ENCODE results near the gene ABCC12. TPM values are rescaled to one million over a fixed set of nuclear protein-coding genes. Genes with fewer than 3 reads are reported as not detected.

The ABCC12 gene
- total RNA-seq, 2 donors from 2014 or later: not detected

DNA sequence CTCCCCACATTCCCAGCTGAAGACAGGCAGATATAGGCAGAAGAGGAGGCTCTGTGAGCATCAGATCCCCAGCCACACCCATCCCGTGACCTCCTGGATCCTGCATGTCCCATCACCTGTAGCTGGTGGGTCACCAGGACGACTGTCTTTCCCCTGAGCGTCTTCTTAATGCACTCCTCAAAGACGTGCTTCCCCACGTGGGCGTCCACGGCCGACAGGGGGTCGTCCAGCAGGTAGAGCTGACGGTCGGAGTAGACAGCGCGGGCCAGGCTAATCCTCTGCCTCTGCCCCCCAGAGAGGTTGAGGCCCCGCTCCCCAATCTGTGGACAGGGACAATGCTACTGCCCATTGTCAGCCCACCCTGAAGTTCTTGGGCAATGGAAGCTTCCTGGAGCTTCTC is 40.5 kb downstream of the ABCC12 start:
- ATAC-seq: no peak
- intact Hi-C loops (cut with DNase I, micrococcal nuclease): no loop called here
- no peak for DNase-seq

- intact Hi-C loops (cut with DNase I, micrococcal nuclease): no loop called here
- ATAC-seq: no peak
- DNase-seq: no peak
These were observed 41.4 kb downstream of the ABCC12 start for GRCh38 chr16:48114410-48114809.

- intact Hi-C loops (cut with DNase I, micrococcal nuclease): no loop called here
- no peak for DNase-seq
These were observed 42.3 kb downstream of the ABCC12 start for GRCh38 chr16:48113471-48113870.

DNA sequence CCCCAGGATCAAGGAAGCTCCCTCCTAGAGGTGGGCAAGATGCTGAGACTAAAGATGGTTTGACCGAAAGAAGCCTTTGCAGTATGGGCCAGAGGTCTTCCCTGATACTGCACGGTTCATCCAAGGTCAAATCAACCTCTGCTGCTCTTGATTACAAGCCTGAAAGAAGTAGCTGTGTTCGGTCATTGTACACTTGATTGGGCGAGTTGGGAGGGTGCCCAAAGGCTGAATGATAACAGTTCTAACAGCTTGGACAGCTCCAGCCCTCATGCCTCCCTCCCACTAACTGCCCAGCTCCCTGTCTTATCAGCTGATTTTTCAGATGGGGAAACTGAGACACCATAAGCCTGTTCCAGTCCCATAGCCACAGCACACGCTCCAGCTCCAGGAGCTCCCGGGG is 42.8 kb downstream of the ABCC12 start:
- intact Hi-C loops (cut with DNase I, micrococcal nuclease): no loop called here
- ATAC-seq (no peak), DNase-seq (no peak)

More at GRCh38 chr16:48113471-48113870, 42.3 kb downstream of the ABCC12 start:
- no peak for ATAC-seq

- intact Hi-C loops (cut with DNase I, micrococcal nuclease): no loop called here
- DNase-seq: no peak
- ATAC-seq: no peak
These were observed 43.2 kb downstream of the ABCC12 start for GRCh38 chr16:48112600-48112999.

DNA sequence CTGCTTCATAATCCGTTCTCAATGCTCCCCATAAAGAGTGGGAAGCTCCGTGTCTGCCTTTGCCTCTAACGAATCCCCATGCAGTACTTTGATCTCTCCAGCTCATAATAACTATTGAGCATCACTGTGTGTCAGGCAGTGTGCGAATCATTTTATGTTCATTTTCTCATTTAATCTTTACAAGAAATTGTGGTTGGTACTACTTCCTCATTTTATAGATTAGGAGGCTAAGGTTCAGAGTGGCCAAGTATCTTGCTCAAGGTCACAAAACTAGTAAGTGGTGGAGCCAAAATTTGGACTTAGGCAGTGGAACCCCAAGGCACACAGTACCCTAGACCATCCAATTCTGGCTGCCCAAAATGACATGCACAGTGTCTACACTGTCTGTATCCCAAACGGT is 44.8 kb downstream of the ABCC12 start:
- DNase-seq (no peak), ATAC-seq (no peak)
- intact Hi-C loops (cut with DNase I, micrococcal nuclease): no loop called here

DNA sequence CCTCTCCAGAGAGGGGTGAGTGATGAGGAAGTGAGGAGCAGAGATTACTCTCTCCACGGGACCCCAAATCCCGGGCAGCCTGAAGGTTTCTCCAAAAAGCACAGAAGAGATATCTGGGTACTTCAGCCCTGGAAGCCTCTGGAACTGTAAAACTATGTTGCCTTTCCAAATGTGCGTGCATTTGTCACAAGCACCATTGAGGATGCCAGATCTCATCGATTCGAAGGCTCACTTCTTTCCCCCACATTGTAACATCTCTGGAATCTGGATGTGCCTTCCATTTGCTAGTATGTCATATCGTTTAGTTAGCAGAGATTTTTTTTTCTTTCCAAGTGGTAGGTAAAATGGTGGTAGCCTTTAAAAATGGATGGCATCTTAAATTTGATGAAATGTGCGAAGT is 45.8 kb downstream of the ABCC12 start:
- DNase-seq: no peak
- intact Hi-C loops (cut with DNase I, micrococcal nuclease): no loop called here
- no peak for ATAC-seq

DNA sequence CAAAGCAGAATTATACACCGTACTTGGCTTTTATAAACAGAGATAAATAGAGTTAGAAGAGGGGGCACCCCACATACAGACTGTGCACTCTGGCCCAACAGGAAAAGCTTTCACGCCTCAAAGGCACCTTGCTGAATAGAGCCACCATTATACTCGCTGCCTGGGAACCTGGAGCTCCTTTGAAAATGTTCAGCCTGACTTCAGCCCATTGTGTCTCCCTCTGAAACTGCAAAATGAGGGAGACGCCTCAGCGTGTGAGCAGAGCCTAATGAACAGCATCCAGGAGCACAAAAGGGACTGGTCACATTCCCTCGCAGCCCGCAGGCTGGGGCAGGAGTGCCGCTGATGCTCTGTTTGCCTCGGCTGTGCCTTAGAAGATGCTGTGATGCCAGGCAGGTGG is 46.3 kb downstream of the ABCC12 start:
- ATAC-seq (no peak), DNase-seq (no peak)
- intact Hi-C loops (cut with DNase I, micrococcal nuclease): no loop called here

DNA sequence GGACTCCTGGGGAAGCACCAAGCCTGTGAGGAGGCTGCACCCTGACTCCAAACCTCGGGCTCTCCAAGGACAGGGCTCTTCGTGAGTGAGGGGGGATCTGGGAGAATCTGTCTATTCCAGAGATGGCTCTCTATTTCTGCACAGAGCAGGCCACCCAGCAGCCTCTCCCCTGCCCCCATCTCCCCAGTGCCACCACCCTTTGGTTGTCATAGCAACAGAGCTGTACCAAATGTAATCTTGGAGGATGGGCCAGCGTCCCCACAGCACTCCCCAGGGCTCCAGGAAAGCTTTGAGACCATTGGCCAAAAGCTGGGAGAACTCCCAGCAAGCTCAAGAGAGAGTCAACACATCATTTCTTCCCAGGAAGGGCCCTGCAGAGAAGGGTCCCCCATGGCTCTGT is 49.3 kb downstream of the ABCC12 start:
- intact Hi-C loops (cut with DNase I, micrococcal nuclease): no loop called here
- DNase-seq (no peak), ATAC-seq (no peak)

Other genes starting within 250 kb of the ABCC12 start
- gene LONP2, start 88.3 kb upstream of the ABCC12 start, total RNA-seq: 10 to 100 TPM; 62.8 to 64.1 TPM
- under 1 TPM; 0.34 to 0.61 TPM for gene ABCC11, start 91.5 kb upstream of the ABCC12 start, total RNA-seq
- 10 to 100 TPM; 25.1 to 30.7 TPM for gene SIAH1, start 229.4 kb upstream of the ABCC12 start, total RNA-seq